Measurements from ENCODE around the gene LRRC28.

- TF ChIP-seq ELF4 (CRISPR knock-in tag; IDR thresholded peaks at IDR 0.05) (no peak), NFATC3 (IDR thresholded peaks at IDR 0.05) (no peak), TFAM (CRISPR knock-in tag; conservative IDR thresholded peaks at IDR 0.05) (no peak), CTCF (IDR thresholded peaks at IDR 0.05 in 2 of 3, conservative IDR thresholded peaks at IDR 0.05 in 1 of 3; ENCODE audit: insufficient read depth in 2 of 3, low read depth in 1 of 3, low read length in 3 of 3) (no peak), ZNF311 (CRISPR knock-in tag; IDR thresholded peaks at IDR 0.05) (no peak), SRF (CRISPR knock-in tag; IDR thresholded peaks at IDR 0.05) (no peak), NFE2L1 (tag; IDR thresholded peaks at IDR 0.05; ENCODE audit: borderline replicate concordance, low read depth) (no peak), ZC3H11A (IDR thresholded peaks at IDR 0.05; ENCODE audit: low read depth, low read length) (no peak), E2F1 (CRISPR knock-in tag; IDR thresholded peaks at IDR 0.05) (no peak), FOXM1 (IDR thresholded peaks at IDR 0.05; ENCODE audit: low read depth) (no peak), FOXM1 (CRISPR knock-in tag; IDR thresholded peaks at IDR 0.05; ENCODE audit: low read depth) (no peak), RBFOX2 (IDR thresholded peaks at IDR 0.05; ENCODE audit: low read depth, low read length) (no peak)
Observed at GRCh38 chr15:99273801-99274200, 22.5 kb downstream of the LRRC28 start.

Data from K562 (cell line).